HG02840 (cell line): ENCODE data around the gene SLC1A2.

Experiments
- ATAC-seq: cut with Tn5 transposase; IDR thresholded peaks from one replicate; pipeline ENCODE4 v1.9.1; 2021; ENCODE audit warnings: mild to moderate bottlenecking, moderate library complexity, moderate number of reproducible peaks; ENCODE audit not compliant: unreplicated experiment, low FRiP score

SLC1A2 gene

DNA sequence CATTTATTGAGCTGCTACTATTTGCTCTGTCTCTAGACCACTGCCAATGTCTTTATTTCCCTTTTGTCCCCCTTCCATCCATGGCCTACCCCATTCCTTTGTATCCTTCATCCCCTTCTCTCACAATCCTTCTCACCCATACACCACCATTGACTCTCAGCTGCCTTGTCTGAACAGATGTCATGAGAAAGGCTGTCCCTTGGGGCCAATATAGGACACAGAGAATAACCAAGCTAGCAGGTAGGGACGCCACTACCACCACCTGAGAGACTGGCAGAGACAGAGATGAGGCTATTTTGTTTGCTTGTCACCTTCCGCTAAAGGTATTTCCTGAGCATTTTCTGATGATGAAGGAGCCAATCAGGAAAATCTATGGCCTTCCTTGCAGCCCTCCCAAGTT, 141.5 kb downstream of the SLC1A2 start:
- ATAC-seq = no peak

DNA sequence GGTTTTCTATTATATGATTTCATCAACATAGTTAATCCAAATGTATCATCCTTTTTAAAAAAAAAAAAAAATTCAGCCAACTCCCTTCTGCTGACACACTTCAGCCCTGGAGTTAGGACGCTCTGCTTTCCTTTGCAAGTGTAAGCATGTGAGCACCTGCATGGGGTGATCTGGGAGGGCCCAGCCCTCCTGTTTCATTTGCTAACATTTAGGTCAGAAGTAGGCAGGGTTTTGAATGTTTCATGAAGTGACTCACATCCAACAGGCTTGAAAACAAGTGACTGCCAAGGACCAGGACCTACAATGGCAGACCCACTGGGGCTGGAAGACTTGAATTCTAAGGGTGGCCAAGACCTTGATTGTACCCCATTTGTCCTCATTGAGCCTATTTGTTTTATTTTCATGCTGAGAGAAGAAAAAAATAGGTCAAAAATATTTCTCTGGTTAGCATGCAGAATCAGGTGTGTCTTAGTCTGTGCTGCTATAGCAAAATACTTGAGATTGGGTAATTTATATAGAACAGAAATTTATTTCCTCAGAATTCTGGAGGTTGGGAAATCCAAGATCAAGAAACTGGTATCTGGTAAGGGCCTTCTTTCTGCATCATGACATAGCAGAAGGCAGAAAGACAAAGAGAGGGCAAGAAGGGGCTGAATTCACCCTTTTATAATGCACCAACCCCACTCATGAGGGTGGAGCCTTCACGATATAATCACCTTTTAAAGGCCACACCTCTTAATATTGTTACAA, 142.8 kb downstream of the SLC1A2 start:
- ATAC-seq = no peak

DNA sequence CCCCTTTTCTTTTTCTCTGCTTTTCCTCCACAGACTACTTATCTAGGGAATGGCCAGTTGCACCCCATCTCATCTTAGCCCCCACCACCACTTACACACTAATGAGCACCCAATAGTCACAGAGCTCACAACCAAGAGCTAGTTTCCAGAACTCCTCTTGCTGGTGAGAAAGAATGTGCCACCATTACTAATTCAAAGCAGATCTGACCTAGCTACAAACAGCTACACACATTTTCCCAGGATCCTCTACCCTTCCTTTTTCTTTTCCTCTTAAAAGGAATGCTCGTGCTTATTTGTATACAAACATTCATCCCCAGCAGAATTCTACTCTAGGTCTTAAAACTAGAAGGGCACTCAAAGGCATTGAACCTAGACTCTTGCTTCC, 143.6 kb downstream of the SLC1A2 start:
- no peak for ATAC-seq

DNA sequence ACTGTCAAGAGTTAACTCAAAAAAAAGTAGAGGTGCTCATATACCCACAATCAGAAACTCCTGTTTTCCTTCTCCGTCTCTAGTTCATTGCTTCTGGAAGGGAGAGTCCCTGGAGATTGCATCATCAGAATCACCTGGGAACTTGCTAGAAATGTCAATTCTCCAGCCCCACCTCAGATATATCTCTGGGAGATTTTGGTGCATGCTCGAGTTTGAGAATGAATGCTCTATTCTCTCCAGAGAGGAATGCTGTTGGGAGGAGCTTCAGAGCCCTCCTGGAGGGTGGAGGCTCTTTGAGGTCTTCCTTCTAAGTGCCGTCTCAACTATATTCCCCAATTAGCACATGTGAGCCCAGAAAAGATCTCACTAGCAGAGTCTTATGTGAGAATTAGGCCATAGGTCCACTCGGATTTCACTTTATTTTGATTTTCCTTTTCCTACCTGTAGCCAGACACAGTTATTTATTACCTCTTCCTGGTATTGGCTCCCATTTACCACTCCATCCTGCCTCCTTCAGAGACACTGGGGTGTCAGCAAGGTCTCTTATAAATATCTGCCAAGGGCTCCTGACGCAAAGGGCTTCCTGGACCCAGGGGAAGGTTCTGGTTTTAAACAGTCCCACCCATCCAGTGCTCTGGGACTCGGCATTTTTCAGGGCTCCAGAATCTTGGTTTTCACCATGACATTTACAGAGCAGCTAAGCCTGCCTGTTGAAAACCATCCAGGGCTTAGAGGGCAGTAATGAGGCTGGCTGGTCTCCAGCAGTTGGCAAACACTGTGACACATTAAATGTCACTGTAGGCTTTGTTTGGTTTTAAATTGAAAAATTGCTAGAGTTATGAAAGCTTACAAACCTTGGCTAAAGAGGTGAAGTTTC, 144.2 kb downstream of the SLC1A2 start:
- ATAC-seq = no peak

DNA sequence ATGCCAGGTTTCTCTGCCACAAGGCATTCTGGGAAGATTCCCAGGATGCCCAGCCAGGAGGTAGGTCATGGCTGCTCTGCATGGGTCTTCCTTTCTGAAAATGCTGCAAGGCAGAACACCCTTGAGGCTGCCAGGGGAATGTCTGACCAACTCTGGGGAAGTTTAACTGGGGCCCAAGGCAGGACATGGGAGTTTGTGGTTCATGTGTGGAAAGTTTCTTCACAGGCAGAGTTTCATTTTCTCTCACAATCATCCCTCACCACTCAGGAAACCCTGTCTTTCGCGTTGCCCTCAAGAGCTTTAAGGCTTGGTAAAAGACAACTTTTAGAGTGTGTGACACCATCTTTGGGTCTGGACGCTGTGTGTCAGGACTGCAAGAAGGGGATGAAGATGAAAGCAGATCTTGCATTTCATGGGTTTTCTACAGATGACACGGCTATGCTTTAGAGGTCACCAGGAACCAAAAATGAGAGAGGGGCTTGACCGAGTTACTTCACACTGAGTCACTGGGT, 146.9 kb downstream of the SLC1A2 start:
- peak; percentile 87 for ATAC-seq

DNA sequence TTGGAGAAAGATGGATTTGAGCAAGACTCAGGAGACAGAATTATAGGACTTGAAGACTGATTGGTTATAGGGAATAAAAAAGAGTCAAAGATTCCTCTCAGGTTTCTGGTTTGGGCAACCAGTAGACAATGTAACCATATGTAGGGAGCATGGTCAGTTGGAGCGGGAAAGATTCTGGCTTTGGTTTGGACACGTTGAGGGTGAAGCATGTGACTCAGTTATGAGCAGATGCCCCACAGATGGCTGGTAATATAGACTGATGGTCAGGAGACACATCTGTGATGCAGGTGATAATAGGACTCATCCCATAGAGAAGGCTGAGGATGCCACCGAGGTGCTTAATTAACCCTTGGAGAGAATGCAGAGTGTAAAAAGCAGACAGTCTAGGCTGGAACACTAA, 148.3 kb downstream of the SLC1A2 start:
- ATAC-seq = no peak

DNA sequence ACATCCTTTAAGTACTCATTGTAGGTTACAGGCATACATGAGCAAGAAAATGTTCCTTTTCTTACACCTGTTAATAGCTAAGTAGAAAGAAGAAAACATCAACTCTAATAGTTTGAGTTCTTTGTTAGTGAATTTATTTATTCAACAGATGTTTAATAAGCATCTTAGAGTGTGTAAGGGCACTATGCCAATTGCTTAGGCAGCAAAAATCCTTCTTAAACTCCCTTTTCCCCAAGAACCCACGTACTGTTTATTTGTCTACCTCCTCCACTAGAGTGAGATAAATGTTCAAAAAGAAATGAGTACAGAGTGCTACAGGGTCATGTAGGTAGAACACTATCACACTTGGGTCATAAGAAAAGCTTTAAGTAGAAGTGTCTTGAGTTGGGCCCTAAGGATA, 149.0 kb downstream of the SLC1A2 start:
- ATAC-seq = no peak

DNA sequence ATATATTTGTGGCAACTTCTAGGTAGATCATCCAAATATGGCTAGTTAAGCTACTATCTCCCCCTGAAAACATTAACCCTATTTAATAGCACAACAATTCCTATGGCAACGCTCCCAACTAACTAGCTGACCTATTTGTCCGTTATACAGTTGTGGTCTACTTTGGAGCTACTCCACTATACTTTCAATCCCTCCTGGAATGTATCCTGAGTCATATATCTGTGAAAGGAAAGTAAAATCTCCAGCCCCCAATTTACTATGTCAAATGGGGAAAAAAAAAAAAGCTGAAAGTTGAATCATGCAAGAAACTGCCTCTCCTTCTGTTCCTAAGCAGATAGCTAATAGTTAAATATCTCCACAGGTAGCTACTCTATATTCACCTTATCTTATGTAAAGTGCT, 151.9 kb downstream of the SLC1A2 start:
- no peak for ATAC-seq

DNA sequence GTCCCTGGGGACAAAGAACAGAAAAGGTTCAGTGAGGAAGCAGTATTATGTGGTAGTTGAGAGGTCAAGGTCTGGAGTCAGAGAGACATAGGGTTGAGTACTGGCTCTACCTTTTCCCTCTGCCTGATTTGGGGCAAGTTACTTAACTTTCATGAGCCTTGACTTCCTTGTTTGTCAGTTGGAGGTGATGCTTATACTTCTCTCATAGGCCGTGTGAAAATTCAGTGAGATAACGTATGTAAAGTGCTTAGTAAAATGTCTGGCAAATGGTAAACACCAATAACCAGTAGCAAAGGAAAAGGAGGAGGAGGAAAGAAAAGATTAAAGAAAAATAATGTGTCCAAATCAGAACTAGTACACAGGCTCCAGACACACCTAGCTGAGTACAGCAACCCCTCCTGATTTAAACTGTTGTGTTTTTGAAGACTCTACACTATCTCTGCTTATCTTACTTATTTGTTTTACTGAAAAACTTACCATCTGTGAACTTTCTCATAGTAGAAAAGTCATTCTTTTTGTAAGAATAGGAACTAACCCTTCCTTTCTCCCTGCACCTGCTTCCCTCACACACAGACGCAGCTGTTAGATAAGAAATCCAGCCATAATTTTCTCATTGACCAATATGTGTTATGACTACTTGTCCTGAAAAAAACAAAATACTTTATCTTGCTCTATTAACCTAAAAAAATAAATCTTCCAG, 153.5 kb downstream of the SLC1A2 start:
- no peak for ATAC-seq

DNA sequence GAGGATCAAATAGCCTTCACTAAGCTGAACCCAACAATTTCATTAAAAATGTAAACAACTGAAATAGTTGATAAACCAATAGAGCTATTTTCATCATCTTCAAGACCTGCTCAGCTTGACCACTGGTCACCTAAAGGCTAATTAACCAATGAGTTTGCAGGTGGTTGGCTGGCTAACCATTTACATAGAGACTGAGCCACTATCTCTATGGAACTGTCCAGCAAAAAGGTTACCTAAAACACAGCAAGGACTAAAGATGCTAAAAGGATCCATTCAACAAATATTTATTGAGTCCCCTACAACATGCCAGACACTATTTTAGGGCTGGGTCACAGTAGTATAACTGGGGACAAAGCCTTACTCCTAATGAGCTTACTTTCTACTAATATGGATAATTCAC, 156.6 kb downstream of the SLC1A2 start:
- no peak for ATAC-seq

DNA sequence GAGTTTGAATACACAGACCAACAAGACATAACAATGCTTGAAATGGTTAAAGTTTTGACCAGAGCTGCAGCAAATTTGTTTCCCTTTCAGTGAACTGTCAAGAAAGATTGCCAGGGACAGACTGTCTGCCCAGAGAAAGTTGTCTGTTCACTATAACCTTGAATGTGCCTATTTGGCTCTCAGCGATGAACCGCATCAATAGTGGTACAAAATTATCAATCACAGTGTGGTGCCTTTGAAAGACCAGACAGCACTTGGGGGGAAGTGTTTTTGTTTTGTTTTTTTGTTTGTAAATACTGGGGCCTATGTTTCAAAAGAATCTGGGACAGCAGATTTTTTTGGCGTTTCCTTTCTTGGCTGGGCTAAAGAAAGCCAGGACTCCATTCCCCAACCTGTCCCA, 157.3 kb downstream of the SLC1A2 start:
- no peak for ATAC-seq

DNA sequence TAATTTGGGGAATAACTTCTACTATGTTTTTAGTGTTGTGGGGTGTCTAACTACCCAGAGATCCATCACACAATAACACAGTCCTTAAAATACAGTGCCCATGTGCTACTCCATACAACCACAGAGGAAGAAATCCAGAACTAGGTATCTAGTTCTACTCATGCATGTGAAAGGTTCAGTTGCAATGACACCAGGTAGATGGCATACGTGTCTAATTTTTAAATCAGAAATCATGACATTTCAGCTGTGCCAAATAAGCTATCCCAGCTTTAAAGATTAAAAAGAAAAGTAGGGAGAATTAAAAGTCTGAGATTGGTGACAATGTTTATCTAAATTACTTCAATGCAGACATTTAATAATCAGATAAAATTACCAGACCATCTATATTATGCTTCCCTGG, 158.2 kb downstream of the SLC1A2 start:
- ATAC-seq = no peak

DNA sequence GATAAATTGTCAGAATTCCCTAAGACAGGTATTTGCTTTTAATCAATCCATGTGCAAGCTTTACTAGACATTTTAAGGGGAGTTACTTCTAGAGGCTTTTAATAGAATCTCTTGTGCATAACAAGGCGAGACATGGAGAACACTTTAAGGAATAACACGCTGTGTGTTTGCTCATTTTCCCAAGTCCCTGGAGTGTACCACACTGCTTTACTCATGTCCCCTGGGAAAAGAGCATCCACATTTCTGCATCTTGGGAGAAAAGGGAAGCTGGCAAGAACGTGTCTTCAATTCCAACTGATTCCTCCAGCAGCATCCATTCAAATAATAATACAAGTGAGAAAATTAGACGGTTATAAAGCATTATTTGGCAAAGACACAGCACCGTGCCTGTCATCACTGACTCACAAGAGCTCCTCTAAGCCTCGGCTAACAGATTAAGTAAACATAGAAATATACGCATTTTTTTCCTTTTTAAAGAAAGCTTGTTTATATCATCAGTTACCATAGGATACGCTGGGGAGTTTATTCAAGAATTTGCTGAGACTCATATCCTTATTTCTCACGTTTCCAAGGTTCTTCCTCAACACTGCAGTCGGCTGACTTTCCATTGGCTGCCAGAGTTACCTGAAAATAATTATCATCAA, 158.9 kb downstream of the SLC1A2 start:
- no peak for ATAC-seq

DNA sequence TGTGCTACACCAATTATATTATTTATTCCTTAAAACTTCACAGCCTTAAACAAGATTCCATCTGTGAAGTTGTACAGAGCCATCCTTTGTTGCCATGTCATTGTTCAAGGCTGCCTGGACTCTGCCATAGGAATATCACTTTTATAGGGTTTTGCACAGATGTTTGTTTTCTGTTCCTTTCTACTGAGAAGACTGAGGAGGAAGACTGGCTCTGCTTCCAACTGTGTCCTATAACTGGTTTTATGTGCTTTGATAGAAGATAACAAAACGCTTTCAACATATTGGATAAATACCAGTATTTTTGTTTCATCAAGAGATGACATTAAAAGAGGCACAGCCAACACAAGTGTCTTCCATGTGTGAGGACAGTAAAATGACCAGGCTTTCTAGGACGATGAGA, 159.8 kb downstream of the SLC1A2 start:
- ATAC-seq = no peak

DNA sequence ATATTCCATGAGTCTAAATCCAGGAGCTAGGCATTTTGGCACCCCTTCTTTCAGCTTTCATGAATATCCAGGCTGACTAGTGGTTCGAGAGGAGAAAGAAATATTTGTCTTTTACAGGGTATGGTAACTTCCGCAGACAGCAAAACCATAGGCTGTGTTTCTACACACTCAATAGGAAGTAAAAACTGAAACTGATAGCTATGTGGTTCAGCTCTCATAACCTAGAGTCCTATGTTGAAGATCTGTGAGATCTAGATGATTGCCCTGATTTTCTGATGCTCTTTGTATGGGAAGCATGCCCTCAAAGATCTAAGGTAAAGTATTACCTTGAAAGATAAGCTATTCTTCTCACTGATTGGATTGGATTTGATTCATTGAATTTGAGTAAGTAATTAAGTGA, 162.1 kb downstream of the SLC1A2 start:
- ATAC-seq = peak; percentile 97

DNA sequence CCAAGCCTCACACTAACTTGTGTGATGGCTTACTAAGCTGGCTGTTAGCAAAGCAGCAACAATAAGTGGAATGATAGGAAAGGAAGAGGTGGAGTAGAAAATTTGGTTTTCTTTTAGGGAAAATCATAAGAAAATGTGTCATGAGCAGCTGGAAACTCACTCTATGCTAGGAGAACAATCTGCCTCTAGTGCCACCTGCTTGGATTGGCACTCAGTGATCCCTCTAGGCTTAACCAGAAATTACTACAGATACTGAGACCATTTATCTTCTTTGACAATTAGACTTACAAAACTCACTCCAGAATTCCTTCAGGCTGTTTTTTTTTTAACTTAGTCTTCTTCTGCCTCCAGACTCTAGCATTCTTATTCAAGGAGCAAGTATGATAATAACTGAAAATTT, 163.1 kb downstream of the SLC1A2 start:
- ATAC-seq = no peak

DNA sequence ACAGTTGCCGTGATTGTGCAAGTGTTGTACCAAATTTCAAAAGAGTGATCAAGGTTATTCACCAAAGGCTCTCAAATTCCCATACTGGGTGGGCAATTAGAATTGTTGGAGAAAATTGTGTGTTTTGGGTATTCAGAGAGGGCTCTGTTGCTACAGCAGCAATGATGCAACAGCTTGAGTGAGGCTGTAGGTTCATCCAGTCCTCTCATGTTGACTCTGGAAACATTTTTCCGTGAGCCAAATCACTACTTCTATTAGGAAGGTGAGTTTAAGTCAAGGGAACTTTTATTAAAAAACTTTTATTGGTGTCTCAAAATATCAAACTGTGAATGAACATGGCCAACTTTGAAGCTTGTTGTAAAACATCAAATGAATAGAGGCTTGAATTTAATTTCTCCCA, 163.8 kb downstream of the SLC1A2 start:
- ATAC-seq = no peak

DNA sequence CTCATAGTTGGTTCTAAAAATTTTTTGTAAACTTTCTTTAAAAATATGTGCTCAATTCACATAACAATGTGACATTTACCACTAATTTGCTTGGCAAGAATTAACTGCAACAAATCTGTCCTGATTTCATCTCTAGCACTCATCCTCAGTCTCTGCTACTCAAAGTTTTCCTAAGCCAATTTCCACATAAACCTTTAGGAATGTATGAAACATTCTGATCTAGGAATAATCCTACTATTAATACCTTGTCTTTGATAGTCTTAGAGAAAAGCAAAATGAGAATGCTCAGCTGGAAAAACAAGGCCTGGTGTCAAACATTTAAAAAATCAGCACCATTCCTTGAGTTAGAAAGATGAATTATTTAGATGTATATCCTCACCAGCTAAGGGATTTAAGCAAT, 166.1 kb downstream of the SLC1A2 start:
- ATAC-seq = no peak

DNA sequence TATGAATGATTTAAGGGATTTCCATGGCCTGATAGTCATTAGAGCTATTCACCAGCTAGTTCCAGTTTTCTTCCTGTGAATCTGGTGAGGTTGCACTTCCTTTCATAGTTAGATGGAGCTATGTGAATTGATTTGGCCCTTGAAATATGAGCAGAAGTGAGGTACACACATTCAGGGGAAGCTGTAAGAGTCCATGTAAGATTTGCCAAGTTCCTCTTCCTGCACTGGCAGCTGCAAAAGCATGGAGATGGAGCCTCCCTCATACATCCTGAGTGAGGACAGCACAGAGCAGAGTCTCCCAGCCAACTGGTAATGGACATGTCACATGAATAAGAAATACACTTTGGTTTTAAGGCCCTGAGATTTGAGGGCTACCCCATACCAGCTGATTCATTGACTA, 168.7 kb downstream of the SLC1A2 start:
- ATAC-seq = no peak

DNA sequence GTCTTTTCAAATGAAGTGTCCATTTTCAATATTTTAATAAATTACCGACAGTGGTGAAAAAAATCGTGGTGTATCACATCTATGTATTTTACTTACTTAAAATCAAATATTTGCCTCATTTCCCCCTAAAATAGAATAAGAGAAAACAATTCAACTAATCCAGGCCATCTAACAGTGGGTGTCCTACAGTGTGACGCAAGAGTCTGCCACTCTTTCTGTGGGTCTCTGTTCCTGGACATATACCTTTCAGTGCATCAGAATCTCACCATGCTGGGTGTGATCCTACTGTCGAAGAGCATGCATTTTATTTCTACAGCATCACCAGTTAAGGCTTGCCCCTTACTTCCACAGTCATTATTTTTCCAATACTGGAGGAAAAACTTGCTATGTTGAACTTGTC, 169.2 kb downstream of the SLC1A2 start:
- ATAC-seq = no peak
